GM18907 (cell line): ENCODE measurements around the gene COG5.

ENCODE experiments used
- ATAC-seq: cut with Tn5 transposase; IDR thresholded peaks from one replicate; pipeline ENCODE4 v1.9.1; 2021; ENCODE audit warnings: mild to moderate bottlenecking, moderate library complexity; ENCODE audit not compliant: unreplicated experiment

The COG5 gene

GRCh38 chr7:107396990-107397389 is 166.7 kb downstream of the COG5 start:
- no peak for ATAC-seq

- no peak for ATAC-seq
Measured at GRCh38 chr7:107396081-107396480, 167.6 kb downstream of the COG5 start.

GRCh38 chr7:107394831-107395230 is 168.9 kb downstream of the COG5 start:
- no peak for ATAC-seq

- no peak for ATAC-seq
Measured at GRCh38 chr7:107394276-107394675, 169.4 kb downstream of the COG5 start.

- ATAC-seq = no peak
Measured at GRCh38 chr7:107392830-107393229, 170.9 kb downstream of the COG5 start.

- ATAC-seq = no peak
Measured at GRCh38 chr7:107390916-107391315, 172.8 kb downstream of the COG5 start.

- ATAC-seq = no peak
Measured at GRCh38 chr7:107388604-107389003, 175.1 kb downstream of the COG5 start.

DNA sequence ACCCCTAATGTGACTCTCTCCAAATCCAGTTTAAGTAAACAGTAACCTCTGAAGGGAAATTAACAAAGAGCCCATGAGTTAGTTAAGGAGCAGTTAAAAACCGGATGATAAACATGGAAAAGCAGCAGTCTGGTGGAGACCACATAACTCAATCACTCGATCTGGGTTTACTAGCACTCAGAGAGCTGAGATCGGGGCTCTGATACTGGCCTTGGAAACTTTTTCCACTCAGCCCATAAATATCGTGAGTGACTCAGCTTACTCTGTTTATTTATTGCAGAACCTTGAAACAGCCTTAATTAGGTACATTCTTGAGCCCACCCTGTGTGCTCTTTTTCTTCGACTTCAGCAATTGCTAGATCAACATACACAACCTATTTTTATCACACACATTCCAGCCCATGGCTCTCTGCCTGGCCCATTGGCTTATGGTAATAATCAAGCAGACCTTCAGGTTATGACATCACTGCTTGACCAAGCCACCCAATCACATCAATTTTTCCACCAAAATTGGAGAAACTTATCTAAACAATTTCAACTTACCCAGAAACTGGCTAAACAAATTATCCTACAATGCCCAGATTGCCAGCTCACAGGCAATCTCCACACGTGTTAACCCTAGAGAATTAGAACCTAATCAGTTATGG is 176.0 kb downstream of the COG5 start:
- no peak for ATAC-seq

- ATAC-seq = no peak
Measured at GRCh38 chr7:107387128-107387527, 176.6 kb downstream of the COG5 start.

DNA sequence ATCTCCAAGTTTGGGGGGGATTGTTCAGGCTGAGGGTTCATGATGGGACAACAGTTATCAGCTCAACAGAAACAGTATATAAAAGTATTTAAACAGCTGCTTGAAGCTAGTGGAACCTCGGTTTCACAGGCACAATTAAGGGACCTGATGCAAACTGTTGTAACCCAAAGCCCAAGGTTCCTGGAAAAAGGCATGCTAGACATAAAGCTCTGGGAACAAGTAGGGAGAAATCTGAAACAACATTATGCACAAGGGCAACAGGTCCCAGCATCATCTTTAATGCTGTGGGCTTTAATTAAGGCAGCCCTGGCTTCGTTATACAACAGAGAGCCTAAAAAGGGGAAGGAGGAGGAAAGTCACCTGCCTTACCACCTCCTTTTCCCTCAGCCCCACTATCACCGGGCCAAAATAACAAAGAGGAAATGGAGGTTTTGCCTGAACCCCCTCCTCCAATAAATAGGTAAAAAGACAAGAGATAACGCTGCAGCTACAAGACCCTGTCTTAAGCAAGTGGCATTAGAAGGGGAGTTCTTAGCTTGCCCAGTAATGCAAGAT is 177.1 kb downstream of the COG5 start:
- ATAC-seq = no peak

DNA sequence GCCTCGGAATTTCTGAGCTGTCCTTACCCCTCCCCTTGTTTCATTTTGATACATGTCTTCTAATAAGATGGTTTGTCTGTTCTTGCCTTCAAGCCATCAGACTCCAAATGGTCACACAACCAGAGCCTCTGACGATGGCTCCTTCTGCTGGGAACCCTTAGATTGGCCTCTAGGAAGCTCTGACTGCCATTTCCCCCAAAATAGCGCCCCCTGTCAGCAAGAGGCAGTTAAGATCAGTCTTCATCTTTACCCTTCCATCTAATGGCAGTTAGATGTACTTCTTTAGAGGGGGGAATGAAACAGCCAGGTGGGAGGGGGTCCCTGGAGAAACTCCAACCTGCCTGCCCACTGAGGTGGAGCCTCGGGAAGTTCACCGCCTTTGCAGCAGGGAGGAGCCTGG is 179.7 kb downstream of the COG5 start:
- no peak for ATAC-seq

- ATAC-seq = no peak
Measured at GRCh38 chr7:107383203-107383602, 180.5 kb downstream of the COG5 start.

DNA sequence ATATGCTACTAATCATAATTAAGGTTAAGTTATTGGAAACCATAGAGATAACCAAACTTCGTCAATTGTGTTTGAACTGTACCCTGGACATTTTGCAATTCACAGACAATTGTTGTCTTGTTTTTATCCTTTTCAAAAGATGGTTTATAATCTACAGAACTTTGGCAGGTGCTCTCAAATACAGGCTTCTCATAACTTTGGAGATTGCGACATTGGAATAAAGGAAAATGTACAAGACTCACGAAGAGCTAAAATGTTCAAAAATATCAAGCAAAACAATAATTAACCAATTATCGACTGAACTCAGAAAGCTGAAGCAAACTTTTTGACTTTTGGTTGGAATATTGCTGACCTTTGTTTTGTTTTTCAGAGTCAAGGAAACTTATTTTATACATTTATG is 182.3 kb downstream of the COG5 start:
- ATAC-seq = no peak

DNA sequence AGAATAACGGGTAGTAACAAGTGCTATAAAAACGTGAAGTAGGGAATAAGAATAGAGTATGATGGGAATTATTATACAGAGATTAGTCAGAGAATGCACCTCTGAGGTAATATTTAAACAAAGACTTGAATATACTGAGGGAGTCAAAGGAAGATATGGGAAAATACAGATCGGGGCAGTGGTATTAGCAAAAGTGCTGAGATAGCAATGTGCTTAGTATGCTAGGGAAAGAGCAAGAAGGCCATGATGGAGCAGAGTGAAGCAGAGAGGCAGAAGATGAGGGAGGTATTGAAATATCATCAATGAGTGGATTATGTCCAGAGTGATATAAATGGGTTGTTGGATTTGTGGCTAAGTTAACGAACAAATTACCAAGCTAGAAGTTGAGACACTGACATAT is 190.4 kb downstream of the COG5 start:
- ATAC-seq = no peak

DNA sequence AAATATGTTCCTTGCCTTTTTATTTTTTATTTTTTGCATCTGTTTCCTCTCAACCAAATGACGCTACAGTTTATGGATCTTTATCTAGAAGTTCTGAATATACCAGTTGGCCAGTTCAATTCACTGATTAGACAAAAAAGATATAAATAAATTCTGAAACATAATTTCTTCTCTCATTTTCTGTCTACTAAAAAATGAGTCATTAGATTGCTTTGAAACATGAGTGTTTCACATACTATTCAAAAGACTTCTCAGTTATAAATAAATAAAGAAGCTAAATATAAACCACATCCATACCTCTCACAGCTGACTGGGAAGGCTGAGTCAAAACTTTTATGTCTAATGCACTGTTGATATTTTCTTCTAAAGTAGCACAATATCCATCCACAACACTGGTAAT is 191.4 kb downstream of the COG5 start:
- no peak for ATAC-seq

GRCh38 chr7:107370816-107371215 is 192.9 kb downstream of the COG5 start:
- ATAC-seq = no peak

GRCh38 chr7:107364787-107365186 is 198.9 kb downstream of the COG5 start:
- no peak for ATAC-seq

- ATAC-seq = no peak
Measured at GRCh38 chr7:107359520-107360316, 204.0 kb downstream of the COG5 start.

DNA sequence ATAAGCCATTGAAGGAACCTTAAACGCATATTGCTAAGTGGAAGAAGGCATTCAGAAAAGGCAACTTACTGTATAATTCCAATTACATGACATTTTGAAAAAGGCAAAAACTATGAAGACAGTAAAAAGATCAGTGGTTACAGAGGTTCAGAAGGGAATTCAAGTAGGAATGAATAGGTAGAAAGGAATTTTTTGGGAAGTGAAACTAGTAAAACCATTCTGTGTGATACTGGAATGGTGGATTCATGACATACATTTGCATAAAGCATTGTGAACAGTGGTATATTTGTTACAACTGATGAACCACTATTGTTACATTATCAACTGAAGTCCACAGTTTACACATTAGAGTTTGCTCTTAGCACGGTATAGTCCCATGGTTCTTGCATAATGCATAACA is 208.1 kb downstream of the COG5 start:
- no peak for ATAC-seq

DNA sequence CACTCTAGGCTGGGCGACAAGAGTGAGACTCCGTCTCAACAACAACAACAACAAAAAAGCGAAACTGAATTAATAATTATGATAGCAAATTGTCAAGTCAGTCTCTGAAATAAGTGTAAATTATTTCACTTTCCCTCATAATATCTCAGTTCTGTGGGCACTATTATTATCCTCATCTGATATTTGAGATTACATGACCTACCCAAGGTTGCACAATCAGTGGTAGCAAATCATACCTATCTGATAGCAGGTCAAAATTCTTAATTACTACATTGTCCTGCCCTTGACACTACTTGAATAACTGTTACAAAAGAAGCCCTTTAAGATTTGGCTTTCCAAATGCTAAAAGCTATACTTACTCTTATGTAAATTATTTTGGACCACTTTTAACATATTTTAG is 209.1 kb downstream of the COG5 start:
- no peak for ATAC-seq

DNA sequence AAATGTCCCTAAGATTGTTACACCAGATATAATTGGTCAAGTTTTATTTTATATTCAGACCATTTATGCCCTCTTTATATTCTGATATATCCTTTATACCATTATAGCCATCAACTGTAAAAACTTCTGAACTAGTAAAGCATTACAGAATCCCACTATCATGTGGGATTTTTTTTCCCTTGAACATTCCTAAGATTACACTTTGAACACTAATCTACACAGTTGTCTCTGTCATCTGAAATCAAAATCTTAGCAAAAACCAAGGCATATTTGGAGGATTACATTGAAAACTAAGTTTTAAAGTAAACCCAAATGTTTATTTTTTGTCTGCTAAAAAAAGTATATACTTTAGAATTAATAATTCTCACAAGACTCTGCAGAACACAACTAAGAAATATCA is 210.0 kb downstream of the COG5 start:
- no peak for ATAC-seq

GRCh38 chr7:107345898-107346297 is 217.8 kb downstream of the COG5 start:
- no peak for ATAC-seq
